ENCODE data around the gene CAPN10. TPM values are rescaled to one million over a fixed set of nuclear protein-coding genes. Genes with fewer than 3 reads are reported as not detected.

Gene CAPN10
- total RNA-seq, 1 donor from 2014 or later: 61.8 TPM

GRCh38 chr2:240626531-240627300 is 40.2 kb downstream of the CAPN10 start:
- CTCF ChIA-PET: interaction anchor here (1.5 kb wide), 1 partner anchor 113 kb away, joined by 3 read pairs; no protein-coding TSS in a partner anchor
- peak; percentile 12 for DNase-seq
- Mint-ChIP-seq H3K4me3 (no peak overlapping the region), H3K27ac (no peak overlapping the region), H3K9me3 (no peaks in the 10 kb centered on the region), H3K4me1 (peaks cover 15% of the 10 kb centered on the region), H3K27me3 (peaks cover 6% of the 10 kb centered on the region), H3K36me3 (ENCODE audit: low read depth) (no peaks in the 10 kb centered on the region)
- POLR2A ChIA-PET: no interaction called here
- no peak for TF ChIP-seq CTCF (IDR thresholded peaks at IDR 0.05)
- intact Hi-C loops (cut with micrococcal nuclease): no loop called here
- no peak for ATAC-seq (ENCODE audit: low read depth)

- H3K27me3 Mint-ChIP-seq: no peaks in the 10 kb centered on the region
- TF ChIP-seq CTCF (IDR thresholded peaks at IDR 0.05): no peak
- H3K4me1 Mint-ChIP-seq: peaks cover 7% of the 10 kb centered on the region
- ATAC-seq (ENCODE audit: low read depth): no peak
- intact Hi-C loops (cut with micrococcal nuclease): no loop called here
- DNase-seq: peak; percentile 7
- ChIA-PET POLR2A (no interaction called here), CTCF (no interaction called here)
- no peaks in the 10 kb centered on the region for H3K36me3 Mint-ChIP-seq (ENCODE audit: low read depth)
- no peak overlapping the region for H3K27ac Mint-ChIP-seq
- H3K4me3 Mint-ChIP-seq: no peak overlapping the region
- H3K9me3 Mint-ChIP-seq: peaks cover under 1% of the 10 kb centered on the region
Observed at GRCh38 chr2:240627736-240628506, 41.4 kb downstream of the CAPN10 start.

DNA sequence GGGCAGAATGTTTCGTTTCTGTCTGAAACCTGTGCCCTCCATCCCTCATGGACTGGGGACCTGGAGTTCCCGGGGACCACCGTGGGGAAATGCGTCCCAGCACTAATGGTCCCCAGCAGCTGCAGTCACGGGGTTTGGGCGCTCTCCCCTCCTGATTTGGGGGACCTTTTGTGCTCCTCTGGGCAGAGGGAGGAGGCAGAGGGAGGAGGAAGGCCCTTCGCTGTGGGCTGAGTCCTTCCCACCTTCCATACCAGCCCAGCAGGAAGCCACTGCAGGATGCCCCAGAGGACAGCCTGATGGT is 41.9 kb downstream of the CAPN10 start:
- ATAC-seq (ENCODE audit: low read depth) (no peak), DNase-seq (peak; percentile 7)
- Mint-ChIP-seq H3K9me3 (peaks cover 6% of the 10 kb centered on the region), H3K27me3 (no peaks in the 10 kb centered on the region), H3K36me3 (ENCODE audit: low read depth) (no peaks in the 10 kb centered on the region), H3K27ac (no peak overlapping the region), H3K4me1 (peaks cover 7% of the 10 kb centered on the region), H3K4me3 (no peak overlapping the region)
- intact Hi-C loops (cut with micrococcal nuclease): no loop called here
- ChIA-PET CTCF (no interaction called here), POLR2A (no interaction called here)
- no peak for TF ChIP-seq CTCF (IDR thresholded peaks at IDR 0.05)

DNA sequence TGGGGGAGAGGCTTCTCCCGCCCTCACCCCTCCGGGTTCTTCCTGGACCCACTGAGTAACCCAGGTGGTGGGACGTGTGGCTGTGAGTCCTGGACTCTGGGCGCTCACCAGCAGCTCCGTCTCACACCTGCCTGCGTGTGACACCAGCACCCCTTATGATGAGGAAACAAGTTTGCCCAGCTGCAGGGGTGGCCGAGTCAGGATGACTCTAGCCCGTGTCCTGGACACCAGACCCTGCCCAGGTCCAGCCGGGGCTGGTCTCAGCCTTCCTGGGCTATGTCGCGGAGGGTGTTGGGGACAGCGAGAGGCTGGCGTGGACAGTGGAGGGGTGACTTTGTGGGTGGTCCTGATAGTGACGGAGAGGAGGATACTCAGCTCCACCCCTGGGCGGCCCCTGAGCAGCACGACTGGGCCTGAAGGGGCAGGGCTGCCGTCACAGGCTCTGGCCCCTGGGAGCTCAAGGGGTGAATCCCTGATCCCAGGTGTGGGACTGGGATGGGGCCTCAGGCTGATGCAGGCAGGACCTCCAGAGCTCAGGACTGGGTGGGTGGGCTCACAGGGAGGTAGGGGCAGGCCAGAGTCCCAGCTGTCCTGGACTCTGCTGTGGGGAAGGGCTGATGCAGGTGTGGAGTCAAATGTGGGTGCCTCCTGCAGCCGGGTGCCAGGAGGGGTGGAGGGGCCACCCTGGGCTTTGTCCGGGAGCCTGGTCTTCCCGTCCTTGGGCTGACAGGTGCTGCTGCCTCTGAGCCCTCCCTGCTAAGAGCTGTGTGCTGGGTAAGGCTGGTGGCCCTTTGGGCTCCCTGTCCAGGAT is 42.5 kb downstream of the CAPN10 start:
- H3K36me3 Mint-ChIP-seq (ENCODE audit: low read depth): no peaks in the 10 kb centered on the region
- no peak for TF ChIP-seq CTCF (IDR thresholded peaks at IDR 0.05)
- no peak overlapping the region for H3K27ac Mint-ChIP-seq
- peaks cover 9% of the 10 kb centered on the region for H3K9me3 Mint-ChIP-seq
- ATAC-seq (ENCODE audit: low read depth): no peak
- intact Hi-C loops (cut with micrococcal nuclease): no loop called here
- CTCF ChIA-PET: no interaction called here
- H3K27me3 Mint-ChIP-seq: no peaks in the 10 kb centered on the region
- no peak overlapping the region for H3K4me3 Mint-ChIP-seq
- POLR2A ChIA-PET: no interaction called here
- H3K4me1 Mint-ChIP-seq: peaks cover 7% of the 10 kb centered on the region
- peak; percentile 8 for DNase-seq

DNA sequence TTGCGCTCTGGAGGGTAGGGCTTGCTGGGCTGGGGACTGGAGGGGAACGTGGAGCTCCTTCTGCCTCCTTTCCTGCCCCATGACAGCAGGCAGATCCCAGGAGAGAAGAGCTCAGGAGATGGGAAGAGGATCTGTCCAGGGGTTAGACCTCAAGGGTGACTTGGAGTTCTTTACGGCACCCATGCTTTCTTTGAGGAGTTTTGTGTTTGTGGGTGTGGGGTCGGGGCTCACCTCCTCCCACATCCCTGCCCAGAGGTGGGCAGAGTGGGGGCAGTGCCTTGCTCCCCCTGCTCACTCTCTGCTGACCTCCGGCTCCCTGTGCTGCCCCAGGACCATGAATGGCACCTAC is 43.1 kb downstream of the CAPN10 start:
- CTCF ChIA-PET: no interaction called here
- ATAC-seq (ENCODE audit: low read depth) (no peak), DNase-seq (peak; percentile 12)
- H3K27ac Mint-ChIP-seq: no peak overlapping the region
- POLR2A ChIA-PET: no interaction called here
- H3K9me3 Mint-ChIP-seq: peaks cover 14% of the 10 kb centered on the region
- no peaks in the 10 kb centered on the region for H3K27me3 Mint-ChIP-seq
- no peaks in the 10 kb centered on the region for H3K36me3 Mint-ChIP-seq (ENCODE audit: low read depth)
- peaks cover 5% of the 10 kb centered on the region for H3K4me1 Mint-ChIP-seq
- no peak for TF ChIP-seq CTCF (IDR thresholded peaks at IDR 0.05)
- intact Hi-C loops (cut with micrococcal nuclease): no loop called here
- no peak overlapping the region for H3K4me3 Mint-ChIP-seq

Measured in activated B cell treated with CpG ODN at 0.5 μM for 24 hours (primary cell).